NCI-H2107 (cell line): ENCODE data around the gene DSCAML1.

Experiments used
- DNase-seq: peaks from one replicate; lab custom pipeline; 2025; lab: John Stamatoyannopoulos, UW

Gene DSCAML1

DNA sequence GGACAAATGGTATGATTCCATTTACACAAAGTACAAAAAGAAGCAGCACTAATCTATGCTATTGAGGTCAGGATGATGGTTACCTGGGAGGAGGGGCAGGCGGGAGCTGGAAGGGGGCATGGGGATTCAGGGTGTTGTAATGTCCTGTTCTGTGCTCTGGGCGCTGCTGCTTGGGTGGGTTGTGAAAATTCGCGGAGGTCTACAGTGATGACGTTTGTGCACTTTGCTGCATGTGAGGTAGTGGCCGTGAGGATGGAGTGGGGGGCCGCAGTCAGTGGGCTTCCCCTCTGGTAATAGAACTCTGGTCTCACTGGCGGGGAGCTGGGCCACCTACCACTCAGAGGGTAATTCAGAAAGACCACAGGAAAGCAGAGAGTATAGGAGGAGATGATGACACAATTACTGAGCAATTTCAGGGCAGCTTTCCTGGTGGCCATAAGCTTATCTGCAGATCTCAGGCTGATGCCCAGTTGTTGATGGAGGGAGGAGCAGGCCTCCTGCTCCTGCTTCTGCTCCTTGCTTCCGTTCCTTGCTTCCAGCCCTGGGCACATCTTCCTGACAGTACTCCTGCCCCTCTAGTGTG, 347.8 kb downstream of the DSCAML1 start:
- DNase-seq: no peak

DNA sequence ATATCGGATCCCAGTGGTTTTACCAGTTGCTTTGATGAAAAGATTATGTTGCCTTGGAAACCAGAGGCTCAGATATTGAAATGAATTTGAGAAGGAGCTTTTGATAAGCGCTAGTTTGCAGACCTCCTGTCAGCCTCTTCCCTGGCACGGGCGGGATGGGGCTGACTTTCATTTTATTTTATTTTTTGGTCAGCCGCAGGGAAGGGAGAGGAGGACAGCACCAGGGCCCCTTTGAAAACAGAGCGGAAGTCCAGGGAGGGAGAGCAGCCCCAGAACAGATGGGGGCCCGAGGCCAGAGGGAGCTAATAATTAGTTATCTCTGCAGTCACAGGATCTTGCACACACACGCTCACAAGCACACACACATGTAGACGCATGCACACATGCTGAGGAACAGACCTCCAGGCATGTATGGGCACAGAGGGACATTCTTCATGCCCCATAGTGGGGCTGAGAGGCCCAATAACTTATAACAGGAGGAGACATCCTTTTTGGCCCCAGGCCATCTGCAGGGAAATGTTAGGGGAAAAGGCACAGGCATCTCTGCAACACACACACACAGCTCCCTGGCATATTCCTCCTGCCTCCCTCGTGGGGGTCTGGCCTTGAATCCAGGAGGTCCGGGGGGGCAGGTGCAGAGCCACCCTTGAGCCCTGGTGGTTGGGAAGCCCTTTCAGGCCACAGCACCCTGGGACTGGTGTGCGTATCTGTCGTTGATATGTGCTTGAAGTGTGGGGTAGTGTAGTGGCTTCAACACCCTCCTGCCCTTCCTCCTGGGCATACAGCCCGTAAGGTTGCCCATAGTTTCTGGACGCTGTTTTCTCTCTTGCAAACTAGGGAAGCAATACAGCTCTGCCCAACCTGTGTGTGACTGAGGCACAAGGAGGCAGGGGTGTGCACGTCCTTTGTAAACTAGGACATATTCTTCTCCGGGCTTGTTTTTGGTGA, 352.0 kb downstream of the DSCAML1 start:
- no peak for DNase-seq

DNA sequence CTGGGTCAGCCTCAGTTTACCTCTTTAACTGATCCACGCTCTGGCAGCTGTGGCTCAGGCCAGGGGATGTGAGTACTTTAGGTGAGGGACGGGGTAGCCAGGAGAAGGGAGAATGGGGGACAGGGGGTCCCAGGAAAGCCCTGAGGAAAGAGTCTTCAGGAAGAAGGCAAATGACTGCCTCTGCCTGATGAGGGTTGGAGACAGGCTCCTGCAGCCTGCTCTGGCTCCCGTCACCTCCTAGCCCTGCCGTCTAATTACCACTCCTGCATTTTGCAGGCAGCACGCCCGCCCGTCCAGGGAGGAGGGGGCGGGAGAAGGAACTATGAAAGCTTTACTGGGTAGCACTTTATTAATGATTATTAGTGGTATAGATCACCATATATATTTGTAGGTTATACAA, 352.8 kb downstream of the DSCAML1 start:
- DNase-seq: no peak

DNA sequence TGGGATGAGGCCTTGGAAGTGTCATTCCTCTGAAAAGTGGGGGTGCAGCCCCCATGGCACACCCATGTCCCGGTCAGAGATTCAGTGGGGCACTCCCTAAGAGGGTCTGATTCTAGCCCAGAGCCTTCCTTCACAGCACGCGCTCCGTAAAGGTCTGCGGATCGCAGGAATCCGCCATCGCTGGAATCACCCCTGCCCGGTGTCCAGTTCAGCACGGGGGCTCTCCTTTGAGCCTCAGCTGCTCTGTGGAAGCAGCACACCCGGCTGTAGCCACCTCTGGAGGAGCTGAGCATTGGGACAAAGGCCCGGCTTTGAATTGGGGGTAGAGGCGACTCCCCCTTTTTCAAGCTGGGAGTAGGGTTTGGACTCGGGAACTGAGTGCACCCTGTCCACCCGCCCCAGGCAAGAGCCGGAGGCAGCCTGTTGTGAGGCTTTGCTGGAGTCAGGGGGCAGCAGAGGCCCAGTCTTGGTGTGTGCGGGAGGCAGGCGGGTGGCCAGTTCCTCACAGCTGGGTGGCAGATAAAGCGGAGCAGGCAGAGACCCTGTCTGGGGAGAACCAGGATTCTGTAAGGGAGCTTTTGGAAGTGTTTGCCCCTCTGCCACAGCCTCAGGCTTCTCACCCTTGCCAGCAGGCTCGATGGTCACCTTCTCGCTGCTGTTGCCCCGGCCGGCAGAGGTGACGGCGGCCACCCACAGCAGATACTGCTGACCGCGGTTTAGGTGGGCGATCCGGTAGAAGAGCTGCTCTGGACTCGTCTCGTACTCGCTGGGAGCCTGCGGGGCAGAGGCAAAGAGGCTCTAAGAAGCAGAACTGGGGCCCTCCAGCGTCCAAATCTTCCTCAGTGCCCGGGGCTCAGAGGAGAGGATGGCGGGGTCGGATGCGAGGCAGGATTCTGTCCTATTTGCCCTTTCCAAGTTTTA, 353.5 kb downstream of the DSCAML1 start:
- DNase-seq: peak; percentile 31

DNA sequence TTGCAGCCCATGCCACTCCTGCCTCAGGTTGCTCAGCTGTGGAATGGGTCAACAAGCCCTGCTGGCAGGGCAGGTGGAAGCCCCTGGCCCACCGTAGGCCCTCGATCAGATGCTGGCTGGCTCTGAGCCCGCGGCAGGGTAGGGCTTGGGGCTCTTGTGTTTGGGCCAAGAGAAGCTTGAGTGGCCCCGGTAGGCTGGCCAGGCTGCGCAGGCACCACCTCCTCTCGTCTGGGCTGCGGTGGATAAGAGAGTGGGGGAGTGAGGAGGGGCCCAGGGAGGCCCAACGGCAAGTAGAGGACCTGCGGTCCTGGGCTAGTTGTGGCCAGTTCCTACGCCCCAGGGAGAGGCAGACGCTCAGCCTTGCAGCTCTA, 354.2 kb downstream of the DSCAML1 start:
- no peak for DNase-seq

DNA sequence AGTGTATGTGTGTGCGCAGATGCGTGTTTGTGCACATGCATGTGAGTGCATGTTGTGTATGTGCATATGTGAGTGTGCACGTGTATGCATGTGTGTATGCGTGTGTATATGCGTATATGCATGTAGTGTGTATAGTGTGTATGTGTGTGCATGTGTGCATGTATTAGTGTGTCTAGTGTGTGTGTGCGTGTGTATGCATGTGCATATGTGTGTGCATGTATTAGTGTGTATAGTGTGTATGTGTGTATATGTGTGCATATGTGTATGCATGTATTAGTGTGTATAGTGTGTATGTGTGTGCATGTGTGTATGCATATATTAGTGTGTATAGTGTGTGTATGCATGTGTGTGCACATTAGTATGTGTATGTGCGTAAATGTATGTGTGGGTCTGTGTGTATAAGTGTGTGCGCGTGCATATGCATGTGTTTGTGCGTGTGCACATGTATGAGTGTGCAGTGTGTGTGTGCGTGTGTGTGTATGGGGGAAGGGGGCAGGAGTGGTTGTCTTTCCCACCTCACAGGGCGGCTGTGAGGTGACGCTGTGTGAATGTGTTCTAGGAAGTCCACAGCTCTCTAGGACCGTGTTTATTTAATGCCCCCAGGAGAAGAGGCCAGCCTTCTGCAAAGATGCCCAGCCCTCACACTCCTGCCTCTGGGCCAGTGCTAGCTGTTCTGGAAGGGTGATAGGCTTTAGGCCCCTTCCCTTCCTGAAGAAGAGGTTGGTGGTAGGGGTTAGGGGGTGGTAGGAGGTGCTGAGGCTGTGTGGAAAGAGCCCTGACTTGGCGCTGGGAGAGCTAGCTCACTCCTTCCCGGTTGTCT, 354.8 kb downstream of the DSCAML1 start:
- no peak for DNase-seq

DNA sequence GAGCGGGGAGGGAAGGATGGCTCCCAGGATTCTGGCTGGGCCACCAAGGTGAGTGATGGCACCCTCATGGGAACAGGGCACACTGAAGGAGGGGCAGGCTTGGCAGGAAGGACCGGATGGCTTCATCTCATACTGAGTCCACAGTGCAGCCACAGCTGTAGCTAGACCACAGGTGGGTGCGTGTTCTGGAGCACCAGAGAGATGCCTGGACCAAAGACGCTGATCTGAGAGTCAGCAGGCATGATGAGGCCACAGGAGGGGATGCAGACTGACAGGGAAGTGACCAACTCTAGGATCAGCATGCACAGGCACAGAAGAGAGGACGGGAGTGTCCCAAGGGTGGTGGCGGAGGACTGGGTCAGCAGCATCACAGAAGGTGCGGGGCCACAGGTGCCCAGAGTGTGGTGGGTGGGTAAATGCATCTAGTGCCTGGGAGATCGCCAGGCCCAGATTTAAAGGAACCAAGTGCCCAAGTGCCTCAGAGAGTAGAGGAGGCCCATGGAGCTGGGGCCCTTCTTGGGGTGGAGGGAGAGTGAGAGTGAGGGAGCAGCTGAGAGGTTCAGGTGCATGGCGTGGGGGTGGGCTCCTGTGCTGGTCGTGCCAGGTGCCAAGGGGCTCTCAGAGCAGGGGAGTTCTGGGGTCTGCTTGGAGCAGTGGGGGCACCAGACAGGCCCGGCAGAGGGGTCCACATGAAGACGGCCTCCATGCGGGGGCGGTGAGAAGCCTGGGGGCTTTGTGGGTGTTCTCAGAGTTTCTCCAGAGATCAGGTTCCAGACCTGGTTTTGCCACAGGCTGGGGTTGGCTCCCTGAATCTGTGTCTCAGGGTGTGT, 355.7 kb downstream of the DSCAML1 start:
- DNase-seq: no peak

DNA sequence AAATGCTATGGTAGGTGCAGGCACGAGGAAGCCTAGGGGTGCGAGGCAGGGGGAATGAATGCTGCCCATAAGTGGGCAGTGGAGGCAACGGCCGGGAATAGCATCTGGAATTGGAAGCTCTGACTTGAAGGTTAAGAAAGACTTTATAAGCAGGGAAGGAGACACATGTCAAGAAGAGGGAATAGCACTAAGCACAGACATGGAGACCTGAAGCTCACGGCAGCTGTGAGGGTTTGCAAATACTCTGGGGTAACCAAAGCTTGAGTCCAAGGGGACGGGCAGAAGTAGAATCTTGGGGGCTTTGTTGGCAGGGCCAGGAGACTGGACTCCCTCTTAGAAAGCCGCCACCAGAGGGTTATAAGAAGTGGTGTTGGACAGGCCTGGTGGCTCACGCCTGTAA, 356.8 kb downstream of the DSCAML1 start:
- DNase-seq: no peak

DNA sequence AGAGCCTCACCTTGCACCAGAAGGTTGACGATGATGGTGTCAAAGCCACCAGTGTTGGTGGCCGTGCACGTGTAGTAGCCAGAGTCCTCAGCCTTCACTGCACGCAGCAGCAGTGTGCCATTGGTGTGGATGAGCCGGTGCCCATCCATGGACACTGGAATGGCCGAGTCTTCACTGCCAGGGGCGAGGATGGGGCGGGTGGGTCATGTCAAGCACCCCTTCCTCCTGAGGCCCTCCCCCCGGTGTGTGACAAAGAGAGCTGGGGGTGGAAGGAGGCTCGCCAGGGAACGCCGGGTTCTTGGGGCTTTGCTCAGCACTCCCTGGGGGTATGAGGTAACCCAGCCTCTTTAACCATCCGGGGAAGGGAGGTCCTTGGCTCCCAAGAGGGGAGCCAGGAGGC, 357.8 kb downstream of the DSCAML1 start:
- DNase-seq: no peak

DNA sequence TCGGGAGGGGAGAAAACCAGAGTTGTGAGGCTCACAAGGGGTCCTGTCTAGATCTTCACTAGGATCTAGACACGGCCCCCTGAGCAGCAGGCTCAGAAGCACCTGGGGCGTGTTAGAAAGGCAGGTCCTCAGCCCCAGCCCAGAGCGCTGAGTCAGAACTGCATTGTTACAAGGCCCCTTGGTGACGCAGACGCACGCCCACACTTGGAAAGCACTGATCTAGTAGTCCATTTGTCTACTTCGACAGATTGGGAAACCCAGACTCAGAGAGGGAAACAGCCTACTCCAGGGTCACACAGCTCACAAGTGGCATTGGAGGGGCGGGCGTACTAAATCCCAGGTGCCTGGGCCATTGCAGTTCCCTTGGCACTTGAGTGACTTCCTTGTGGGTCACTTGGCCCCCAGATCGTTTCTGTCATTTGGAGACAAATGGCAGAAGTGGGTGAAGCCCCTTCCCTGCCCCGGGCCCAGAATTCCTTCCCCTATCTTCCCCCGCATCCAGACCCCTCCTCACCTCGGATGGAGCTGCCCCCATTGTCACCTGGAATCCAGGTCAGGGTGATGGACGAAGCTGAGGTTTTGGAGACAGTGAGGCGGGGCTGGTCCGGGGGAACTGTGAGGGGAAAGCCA, 358.5 kb downstream of the DSCAML1 start:
- DNase-seq: no peak

DNA sequence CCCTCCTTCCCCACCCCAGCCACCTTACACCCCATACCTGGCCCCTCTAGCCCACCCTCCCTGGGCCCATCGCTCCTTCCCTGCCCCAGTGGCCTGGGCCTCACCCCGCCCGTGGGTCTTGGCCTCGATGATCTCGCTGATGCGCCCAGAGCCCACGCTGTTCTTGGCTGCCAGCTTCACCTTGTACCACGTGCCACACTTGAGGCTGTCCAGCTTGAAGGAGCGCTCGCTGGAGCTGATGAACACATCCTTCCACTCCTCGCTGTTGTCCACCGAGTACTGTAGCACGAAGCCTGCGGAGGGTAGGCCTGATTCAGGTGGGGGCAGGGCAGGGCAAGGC, 359.3 kb downstream of the DSCAML1 start:
- DNase-seq: no peak

DNA sequence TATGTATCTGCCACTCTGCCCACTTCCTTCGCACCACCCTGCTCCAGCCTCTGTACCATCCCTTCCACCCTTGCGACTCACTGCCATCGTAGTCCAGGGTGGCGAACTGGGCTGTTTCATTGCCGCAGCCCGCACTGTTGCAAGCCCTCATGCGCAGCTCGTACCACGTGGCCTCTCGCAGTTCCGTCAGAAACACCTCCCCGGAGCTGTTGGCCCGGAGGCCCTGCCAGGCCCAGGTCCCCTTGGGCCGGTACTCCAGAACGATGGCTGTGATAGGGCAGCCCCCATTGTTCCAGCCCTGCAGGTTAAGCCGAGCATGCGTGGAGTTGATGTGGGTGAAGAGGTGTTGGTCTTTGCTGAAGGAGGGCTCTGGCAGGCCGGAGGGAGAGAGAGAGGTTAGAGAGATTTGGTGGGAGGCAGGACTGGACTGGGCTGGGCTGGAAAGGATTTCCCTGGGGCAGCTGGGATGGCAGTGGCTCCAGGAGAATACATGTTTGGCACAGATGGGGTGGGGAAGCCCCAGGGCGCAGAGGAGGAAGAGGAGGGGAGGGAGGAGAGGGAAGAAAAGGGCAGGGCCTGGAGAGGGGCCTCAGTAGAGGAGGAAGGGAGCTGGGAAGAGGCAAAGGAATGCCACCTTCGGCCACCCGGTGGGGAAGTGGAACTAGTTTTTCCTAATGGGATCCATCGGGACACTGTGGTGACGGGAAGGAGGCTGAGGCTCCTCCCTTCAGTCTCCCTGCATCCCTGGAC, 359.8 kb downstream of the DSCAML1 start:
- no peak for DNase-seq

DNA sequence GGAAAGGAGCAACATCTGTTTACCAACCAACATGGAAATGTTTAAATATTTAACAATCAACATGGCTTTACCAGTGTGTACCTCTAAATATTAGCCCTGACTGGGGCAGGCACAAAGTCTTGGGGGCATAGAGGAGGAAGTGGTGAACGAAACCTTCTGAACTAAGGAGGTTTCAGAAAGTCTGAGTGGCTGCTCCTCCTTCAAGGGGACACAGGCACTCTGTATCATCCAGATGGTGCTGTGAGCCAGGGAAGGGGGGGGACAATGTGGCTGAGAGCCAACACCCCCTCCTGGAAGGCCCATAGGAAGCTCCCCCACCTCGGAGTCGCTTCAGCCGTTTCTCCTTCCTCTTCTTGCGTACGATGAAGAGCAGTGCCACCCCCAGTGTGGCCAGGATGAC, 361.7 kb downstream of the DSCAML1 start:
- no peak for DNase-seq

DNA sequence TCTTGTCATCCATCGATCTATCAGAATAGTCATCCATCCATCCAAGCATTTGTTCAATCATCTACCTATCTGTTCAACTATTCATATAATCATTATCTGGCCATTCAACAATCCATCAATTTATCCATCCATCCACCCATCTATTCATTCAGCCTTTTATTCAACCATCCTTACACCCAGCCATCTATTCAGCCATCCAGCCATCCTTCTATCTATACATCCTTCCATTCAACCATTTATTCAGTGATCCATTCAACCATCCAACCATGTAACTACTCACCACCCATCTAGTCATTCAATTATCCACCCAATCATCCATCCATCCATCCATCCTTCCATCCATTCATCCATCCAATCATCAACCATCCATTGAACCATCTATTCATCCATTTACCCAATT, 362.5 kb downstream of the DSCAML1 start:
- no peak for DNase-seq

DNA sequence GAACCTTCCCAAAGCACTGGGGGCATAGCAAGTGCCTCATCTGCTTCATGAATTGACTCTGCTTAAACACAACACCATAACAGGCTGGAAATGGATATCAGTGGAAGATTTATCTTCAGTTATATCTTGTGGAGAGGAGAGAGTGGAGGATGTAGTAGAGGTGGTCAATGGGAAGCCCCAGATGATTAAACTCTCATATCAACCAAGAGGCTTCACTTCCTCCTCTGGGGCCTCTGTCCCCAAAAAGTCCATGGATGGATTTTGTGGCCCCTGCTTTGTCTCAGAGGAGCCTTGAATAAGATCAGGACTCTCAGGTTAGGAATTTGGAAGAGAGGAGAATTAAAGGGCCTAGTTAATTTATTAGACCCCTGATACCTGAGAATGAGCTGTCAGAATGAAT, 363.3 kb downstream of the DSCAML1 start:
- no peak for DNase-seq

DNA sequence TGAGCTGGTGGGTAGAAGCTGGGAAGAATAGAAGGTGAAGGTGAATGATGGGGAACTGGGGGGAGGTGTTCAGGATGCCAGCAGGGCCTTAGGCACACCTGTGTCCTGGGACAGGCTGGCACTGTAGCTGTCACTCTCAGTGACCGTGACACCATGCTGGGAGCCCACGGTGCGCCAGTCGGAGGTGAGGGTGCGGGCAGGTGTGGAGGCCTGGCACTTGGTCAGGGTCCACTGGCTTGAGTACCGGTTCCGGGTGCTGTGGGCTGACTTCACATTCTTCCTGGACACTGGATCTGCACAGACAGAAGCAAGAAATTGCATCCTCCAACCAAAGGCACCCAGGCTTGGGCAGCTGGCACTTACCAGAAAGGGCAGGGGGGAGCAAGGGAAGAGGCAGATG, 365.6 kb downstream of the DSCAML1 start:
- no peak for DNase-seq

DNA sequence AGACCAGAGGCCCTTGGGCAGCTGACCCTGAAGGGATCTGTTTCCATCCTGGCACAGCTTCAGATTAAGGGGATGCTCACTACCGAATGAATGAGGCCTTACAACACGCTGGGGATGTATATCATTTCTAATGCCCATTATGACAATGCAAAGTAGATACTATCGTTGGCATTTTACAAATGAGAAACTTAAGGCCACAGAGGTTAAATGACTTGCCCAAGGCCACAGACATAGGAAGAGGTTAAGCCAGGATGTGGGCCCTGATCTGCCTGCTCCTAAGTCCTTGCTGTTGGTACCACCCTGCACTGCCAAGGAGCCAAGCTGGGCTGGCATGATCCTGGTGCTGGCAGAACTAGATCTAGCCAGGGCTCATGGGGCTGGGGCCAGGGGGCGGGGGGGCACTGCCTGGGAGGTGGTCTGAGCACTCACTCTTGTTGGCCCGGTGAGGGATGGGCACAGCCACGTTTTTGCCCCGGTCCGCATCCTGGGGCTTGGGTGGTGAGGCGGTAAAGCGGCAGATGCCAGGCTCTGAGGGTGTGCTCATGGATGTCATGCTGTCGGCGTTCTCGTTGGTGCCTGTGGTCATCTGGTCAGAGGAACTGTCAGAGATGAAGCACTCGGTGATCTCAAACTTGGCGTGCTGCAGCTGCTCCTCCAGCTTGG, 366.6 kb downstream of the DSCAML1 start:
- no peak for DNase-seq

DNA sequence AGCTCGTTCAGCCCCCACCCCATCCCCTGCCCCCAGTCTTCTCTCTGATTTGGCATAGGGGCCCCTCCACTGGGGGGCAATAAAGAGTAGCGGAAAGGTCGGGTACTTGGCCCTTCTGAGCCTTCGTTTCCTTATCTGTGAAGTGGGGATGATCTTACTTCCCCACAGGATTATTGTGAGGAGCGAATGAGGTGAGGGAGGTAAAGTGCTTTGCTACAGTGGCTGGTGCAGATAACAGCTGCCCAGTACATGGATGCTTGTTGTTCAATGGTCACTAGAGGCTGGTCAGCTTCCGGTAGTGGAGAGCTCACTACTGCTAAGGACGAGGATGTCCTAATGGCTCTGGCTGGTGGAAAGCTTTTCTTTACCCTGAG, 368.2 kb downstream of the DSCAML1 start:
- no peak for DNase-seq

DNA sequence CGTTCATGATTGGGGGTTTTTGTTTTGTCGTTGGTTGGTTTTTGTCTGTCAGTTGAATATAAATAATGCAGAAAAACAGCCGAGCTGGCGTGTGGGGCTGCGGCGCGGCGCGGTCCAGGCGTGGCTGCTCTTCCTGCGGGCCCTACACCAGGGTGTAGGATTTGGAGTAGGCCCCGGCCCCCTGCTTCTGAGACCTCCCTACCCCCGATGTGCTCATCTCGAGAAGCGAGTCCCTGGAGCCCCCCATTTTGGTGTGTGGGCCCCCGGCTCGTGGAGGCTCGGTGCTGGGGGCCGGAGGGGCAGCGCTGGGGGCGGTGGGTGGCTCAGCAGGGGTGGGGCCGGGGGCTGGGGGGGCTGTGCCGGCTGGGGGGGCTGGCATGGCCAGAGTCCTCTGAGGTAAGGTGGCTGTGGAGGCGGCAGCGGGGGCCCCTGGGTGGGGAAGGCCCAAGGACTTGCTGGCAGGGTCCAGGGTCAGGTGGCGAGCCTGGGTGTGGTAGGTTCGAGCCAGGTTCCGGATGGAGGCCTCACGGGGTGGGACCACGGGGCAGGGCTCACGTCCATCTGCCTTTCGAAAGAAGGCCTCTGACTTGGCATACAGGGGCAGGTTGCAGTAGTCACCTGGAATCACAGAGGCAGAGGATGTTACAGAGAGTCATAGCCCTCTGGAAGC, 368.7 kb downstream of the DSCAML1 start:
- DNase-seq: no peak
